Subcutaneous abdominal adipose tissue (tissue), 5 donors: ENCODE measurements around the gene KCNJ11.

Source experiments
- H3K27ac ChIP-seq: one replicate; pipeline ENCODE4 v1.7.0; 2013; ENCODE audit warnings: low read depth, mild to moderate bottlenecking, inconsistent platforms, low read length, moderate library complexity
- H3K27me3 ChIP-seq, 5 donors: one replicate each; pipeline ENCODE4 v1.7.0; 2013; ENCODE audit warnings: low read length in 5 of 5, inconsistent platforms in 1 of 5; ENCODE audit not compliant: control insufficient read depth in 5 of 5, insufficient read depth in 4 of 5
- H3K36me3 ChIP-seq, 5 donors: one replicate each; pipeline ENCODE4 v1.7.0; 2013; ENCODE audit warnings: low read length in 5 of 5; ENCODE audit not compliant: control insufficient read depth in 5 of 5, insufficient read depth in 5 of 5
- H3K4me1 ChIP-seq, 5 donors: one replicate each; pipeline ENCODE4 v1.7.0; 2013; ENCODE audit warnings: low read length in 5 of 5, mild to moderate bottlenecking in 3 of 5, moderate library complexity in 1 of 5; ENCODE audit not compliant: control insufficient read depth in 5 of 5, insufficient read depth in 5 of 5
- H3K4me3 ChIP-seq, 5 donors: one replicate each; pipeline ENCODE4 v1.7.0; 2013; ENCODE audit warnings: low read length in 5 of 5, low read depth in 1 of 5
- H3K9ac ChIP-seq, 5 donors: one replicate each; pipeline ENCODE4 v1.7.0; 2013; ENCODE audit warnings: low read length in 5 of 5, mild to moderate bottlenecking in 4 of 5, moderate library complexity in 3 of 5
- H3K9me3 ChIP-seq, 5 donors: one replicate each; pipeline ENCODE4 v1.7.0; 2013; ENCODE audit warnings: low read length in 5 of 5; ENCODE audit not compliant: control insufficient read depth in 5 of 5
- donor health status: healthy.
- donor health status: healthy.
- donor health status: healthy.
- donor health status: healthy.
- donor health status: healthy.

KCNJ11 gene

DNA sequence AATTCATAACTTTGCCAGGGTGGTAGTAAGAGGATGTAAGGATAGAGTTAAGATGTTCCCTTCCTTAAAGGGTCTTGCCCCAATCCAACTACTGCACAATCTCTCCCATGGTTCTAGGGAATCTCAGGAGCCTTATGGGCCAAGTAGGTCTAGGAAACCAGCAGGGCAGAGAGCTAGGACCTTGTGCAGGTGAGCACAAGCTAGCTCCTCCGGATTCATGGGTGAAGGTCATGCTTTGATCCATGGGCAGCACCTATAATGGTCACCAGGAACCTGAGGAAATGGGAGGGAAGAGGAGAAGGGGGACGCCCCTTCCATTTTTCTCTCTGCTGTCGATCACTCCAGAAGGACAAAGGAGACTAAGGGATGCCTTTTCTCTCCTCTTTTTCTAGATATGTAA is 16.8 kb downstream of the KCNJ11 start:
- Histone ChIP-seq H3K36me3 (peaks cover 0 to 8% (median 2%) of the 10 kb centered on the region in 5 donors), H3K27me3 (no peaks in the 10 kb centered on the region), H3K9me3 (peaks cover 32 to 82% (median 77%) of the 10 kb centered on the region in 5 donors), H3K9ac (no peak overlapping the region), H3K4me1 (no peaks in the 10 kb centered on the region), H3K27ac (no peak overlapping the region), H3K4me3 (peak overlapping the region in 4 of 5 donors; percentile 9 to 43 (median 26))

DNA sequence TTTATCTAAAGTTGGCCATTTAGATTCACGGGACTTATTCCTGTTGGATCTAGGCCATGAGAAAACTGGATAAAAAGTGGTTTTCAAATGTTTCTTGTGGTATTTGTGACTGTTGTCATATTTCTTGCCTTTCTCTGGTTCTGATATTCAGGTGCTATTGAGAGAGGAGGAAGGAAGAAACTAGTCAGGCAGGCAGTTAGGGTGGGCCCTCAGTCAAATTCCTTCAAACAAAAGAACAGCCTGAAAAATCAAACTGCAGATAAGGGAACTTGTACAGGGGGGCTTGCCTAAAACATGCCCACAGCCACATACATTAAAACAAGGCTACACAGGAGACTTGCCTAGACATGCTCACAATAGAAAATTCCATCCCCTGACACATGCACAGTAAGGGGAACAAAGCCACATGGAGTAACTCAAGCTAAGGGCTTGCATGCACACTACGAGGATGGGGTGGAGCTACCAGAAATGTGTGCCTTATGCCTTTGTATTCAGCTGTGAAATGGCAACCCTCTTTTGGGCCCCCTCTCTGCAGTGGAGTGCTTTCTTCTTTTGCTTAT is 18.7 kb downstream of the KCNJ11 start:
- Histone ChIP-seq H3K9ac (no peak overlapping the region), H3K27me3 (no peaks in the 10 kb centered on the region), H3K27ac (no peak overlapping the region), H3K9me3 (peaks cover 32 to 70% (median 61%) of the 10 kb centered on the region in 5 donors), H3K36me3 (peaks cover 0 to 8% (median 2%) of the 10 kb centered on the region in 5 donors), H3K4me1 (no peaks in the 10 kb centered on the region), H3K4me3 (peak overlapping the region in 2 of 5 donors; percentile 11 to 33)

DNA sequence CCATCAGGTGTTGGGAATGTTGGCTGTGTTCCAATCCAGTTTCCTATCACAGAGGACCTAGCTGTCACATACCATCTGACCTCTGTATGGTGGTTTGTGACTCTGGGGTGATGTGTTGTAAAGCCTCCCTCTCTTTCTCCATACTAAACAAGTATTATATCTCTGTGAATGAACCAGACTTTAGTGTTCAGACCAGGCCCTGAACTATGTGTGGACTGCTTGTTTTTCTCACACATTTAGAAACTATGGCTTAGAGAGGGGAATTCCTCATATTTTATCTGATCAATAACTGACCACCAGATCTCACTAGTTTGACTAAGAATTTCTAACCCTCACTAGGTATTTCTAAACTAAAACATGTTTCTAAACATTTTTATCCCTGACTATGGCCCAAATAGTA is 19.4 kb downstream of the KCNJ11 start:
- Histone ChIP-seq H3K4me1 (no peaks in the 10 kb centered on the region), H3K9ac (no peak overlapping the region), H3K4me3 (no peak overlapping the region), H3K27ac (no peak overlapping the region), H3K9me3 (peaks cover 32 to 65% (median 60%) of the 10 kb centered on the region in 5 donors), H3K36me3 (peaks cover 0 to 8% (median 2%) of the 10 kb centered on the region in 5 donors), H3K27me3 (no peaks in the 10 kb centered on the region)

- Histone ChIP-seq H3K27me3 (no peaks in the 10 kb centered on the region), H3K4me3 (peak overlapping the region in 2 of 5 donors; percentile 14 to 17), H3K36me3 (peaks cover 0 to 8% (median 2%) of the 10 kb centered on the region in 5 donors), H3K9me3 (peaks cover 32 to 59% (median 54%) of the 10 kb centered on the region in 5 donors), H3K9ac (no peak overlapping the region), H3K4me1 (no peaks in the 10 kb centered on the region), H3K27ac (no peak overlapping the region)
Observed at GRCh38 chr11:17368551-17368950, 19.9 kb downstream of the KCNJ11 start.

GRCh38 chr11:17366495-17366894 is 22.0 kb downstream of the KCNJ11 start:
- peaks cover 0 to 8% (median 0%) of the 10 kb centered on the region in 5 donors for H3K36me3 ChIP-seq

DNA sequence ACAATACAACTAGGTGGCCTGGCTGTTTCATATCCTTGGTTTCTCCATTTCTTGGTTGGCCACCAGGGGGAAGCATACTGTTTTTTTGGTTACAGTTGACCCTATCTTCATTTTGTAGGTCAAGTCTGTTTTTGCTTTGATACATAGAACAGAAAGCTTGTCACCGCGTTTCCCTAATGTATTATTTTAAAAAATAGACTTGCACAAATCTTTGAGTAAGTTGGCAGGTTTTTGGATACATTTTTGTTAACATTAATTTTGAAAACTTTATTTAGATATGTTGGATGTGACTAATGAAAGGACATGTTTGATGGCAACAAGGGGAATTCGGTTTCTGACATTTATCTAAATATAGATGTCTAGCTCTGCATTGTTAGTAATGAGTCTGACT is 33.9 kb downstream of the KCNJ11 start:
- Histone ChIP-seq H3K36me3 (no peaks in the 10 kb centered on the region), H3K9me3 (no peaks in the 10 kb centered on the region), H3K27me3 (peaks cover 0 to 3% (median 0%) of the 10 kb centered on the region in 5 donors), H3K27ac (no peak overlapping the region), H3K9ac (no peak overlapping the region), H3K4me3 (no peak overlapping the region), H3K4me1 (peaks cover 3 to 30% (median 27%) of the 10 kb centered on the region in 5 donors)

More at GRCh38 chr11:17366495-17366894, 22.0 kb downstream of the KCNJ11 start:
- Histone ChIP-seq H3K4me1 (no peaks in the 10 kb centered on the region), H3K27me3 (no peaks in the 10 kb centered on the region), H3K4me3 (no peak overlapping the region), H3K27ac (no peak overlapping the region), H3K9me3 (peaks cover 15 to 39% (median 34%) of the 10 kb centered on the region in 5 donors), H3K9ac (no peak overlapping the region)

GRCh38 chr11:17353821-17354600 is 34.4 kb downstream of the KCNJ11 start:
- H3K4me3 ChIP-seq, result peak overlapping the region; percentile 42 to 77 (median 73)
- H3K27ac ChIP-seq, result no peak overlapping the region
- H3K4me1 ChIP-seq, result peaks cover 3 to 30% (median 27%) of the 10 kb centered on the region in 5 donors
- no peaks in the 10 kb centered on the region for H3K36me3 ChIP-seq
- H3K9ac ChIP-seq, result peak overlapping the region in 4 of 5 donors; percentile 33 to 71 (median 60)
- H3K9me3 ChIP-seq, result no peaks in the 10 kb centered on the region
- H3K27me3 ChIP-seq, result peaks cover 0 to 3% (median 0%) of the 10 kb centered on the region in 5 donors

DNA sequence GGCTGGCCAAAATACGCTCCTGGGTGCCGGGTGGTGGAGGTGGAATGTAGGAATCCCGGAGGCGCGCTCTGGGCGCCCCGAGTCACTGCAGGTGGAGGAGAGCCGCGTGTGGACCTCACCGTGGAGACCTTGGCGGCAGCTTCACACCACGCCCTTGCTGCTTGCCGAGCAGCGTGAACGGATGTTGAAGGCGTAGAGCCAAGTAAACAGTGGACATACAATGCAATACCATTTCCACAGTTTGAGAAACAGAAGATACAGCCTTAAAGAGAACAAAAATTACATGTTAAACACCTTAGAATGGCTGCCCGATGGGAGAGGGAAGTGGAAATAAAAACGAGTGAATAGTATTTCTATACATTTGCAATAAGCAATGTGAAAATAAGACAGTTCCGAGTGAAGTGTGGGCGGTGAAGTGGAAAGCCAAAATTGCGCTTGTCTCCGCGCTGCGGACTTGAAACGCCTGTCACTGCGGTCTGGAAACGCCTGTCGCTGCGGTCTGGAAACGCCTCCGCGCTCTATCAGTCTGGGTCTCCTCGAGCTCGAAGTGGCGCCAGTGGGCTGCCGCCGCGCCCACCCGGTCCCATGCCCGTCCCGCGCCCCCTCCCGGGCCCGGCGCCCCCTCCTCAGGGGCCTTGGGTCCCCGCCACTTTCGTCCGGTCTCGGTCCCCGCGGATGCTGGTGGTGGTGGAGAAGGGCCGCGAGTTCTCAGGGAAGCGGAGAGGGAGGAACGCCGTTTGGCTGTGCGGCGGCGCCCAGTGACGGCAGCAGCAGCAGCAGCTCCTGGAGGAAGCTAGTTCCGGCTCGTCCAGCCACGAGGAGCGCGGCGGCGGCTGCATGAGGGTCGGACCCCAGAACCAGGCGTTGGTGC is 35.3 kb downstream of the KCNJ11 start:
- Histone ChIP-seq H3K4me1 (peaks cover 3 to 30% (median 27%) of the 10 kb centered on the region in 5 donors), H3K4me3 (peak overlapping the region; percentile 73 to 88 (median 73)), H3K27ac (no peak overlapping the region), H3K27me3 (peaks cover 0 to 3% (median 0%) of the 10 kb centered on the region in 5 donors), H3K9ac (peak overlapping the region in 4 of 5 donors; percentile 33 to 71 (median 60)), H3K36me3 (no peaks in the 10 kb centered on the region), H3K9me3 (no peaks in the 10 kb centered on the region)

GRCh38 chr11:17351510-17352176 is 36.8 kb downstream of the KCNJ11 start, which contains the start of gene NCR3LG1:
NCR3LG1 (plus strand) TSS chr11:17351800; CDS start chr11:17351970, 170 bp downstream.
- Histone ChIP-seq H3K4me3 (peak within 1 kb of the TSS; percentile 73 to 88 (median 73)), H3K27ac (no peak within 1 kb of the TSS)

More at GRCh38 chr11:17351510-17352176, 36.8 kb downstream of the KCNJ11 start, which contains the start of gene NCR3LG1:
- H3K27me3 ChIP-seq, result peaks cover 0 to 3% (median 0%) of the 10 kb centered on the region in 5 donors
- peak within 1 kb of the TSS in 3 of 5 donors; percentile 45 to 71 (median 64) for H3K9ac ChIP-seq
- peaks cover 3 to 30% (median 27%) of the 10 kb centered on the region in 5 donors for H3K4me1 ChIP-seq
- no peaks in the 10 kb centered on the region for H3K9me3 ChIP-seq
- no peaks in the 10 kb centered on the region for H3K36me3 ChIP-seq
